GM23338 (cell line): ENCODE measurements around the gene ZBTB14. TPM values are rescaled to one million over a fixed set of nuclear protein-coding genes. Genes with fewer than 3 reads are reported as not detected.

Experiments
- ATAC-seq: fragments of 200-7000 bp; cut with Tn5 transposase; 3 replicates; pipeline ENCODE4 v1.9.1; 2020
- DNase-seq: peaks from one replicate; pipeline ENCODE4 v3.0.0-alpha.2; 2015; ENCODE audit warnings: low spot score
- H2AFZ ChIP-seq: fragments of 200-600 bp; sonication (generic); 2 replicates; pipeline ENCODE4 v1.8.0; 2016; ENCODE audit warnings: antibody characterized with exemption, mild to moderate bottlenecking, moderate library complexity
- H3F3A ChIP-seq: fragments of 200-600 bp; sonication (generic); replicated peaks from 2 replicates; pipeline ENCODE4 v1.8.0; 2017; ENCODE audit warnings: antibody characterized with exemption, mixed run types, low read depth
- H3K27ac ChIP-seq: fragments of 200-600 bp; sonication (generic); 2 replicates; pipeline ENCODE4 v1.6.1; 2016; ENCODE audit warnings: low read depth
- H3K27me3 ChIP-seq: fragments of 200-600 bp; sonication (generic); 2 replicates; pipeline ENCODE4 v1.8.0; 2016; ENCODE audit warnings: mild to moderate bottlenecking, mixed run types, moderate library complexity; ENCODE audit not compliant: insufficient read depth
- H3K36me3 ChIP-seq: fragments of 200-600 bp; sonication (generic); 2 replicates; pipeline ENCODE4 v1.8.0; 2016; ENCODE audit warnings: mild to moderate bottlenecking; ENCODE audit not compliant: insufficient read depth
- H3K4me1 ChIP-seq: fragments of 200-600 bp; sonication (generic); 2 replicates; pipeline ENCODE4 v1.8.0; 2016; ENCODE audit warnings: mild to moderate bottlenecking, moderate library complexity; ENCODE audit not compliant: insufficient read depth
- H3K4me2 ChIP-seq: fragments of 200-600 bp; sonication (generic); 2 replicates; pipeline ENCODE4 v1.7.1; 2017; ENCODE audit warnings: mixed run types
- H3K4me3 ChIP-seq: fragments of 200-600 bp; sonication (generic); 2 replicates; pipeline ENCODE4 v1.6.1; 2016; ENCODE audit warnings: mixed run types
- H3K79me2 ChIP-seq: fragments of 200-600 bp; sonication (generic); replicated peaks from 2 replicates; pipeline ENCODE4 v1.8.0; 2017; ENCODE audit warnings: mild to moderate bottlenecking; ENCODE audit not compliant: insufficient read depth
- H3K9me2 ChIP-seq: fragments of 200-600 bp; sonication (generic); 2 replicates; pipeline ENCODE4 v1.8.0; 2017; ENCODE audit not compliant: insufficient read depth
- H4K20me1 ChIP-seq: fragments of 200-600 bp; sonication (generic); replicated peaks from 2 replicates; pipeline ENCODE4 v1.8.0; 2017; ENCODE audit warnings: mild to moderate bottlenecking; ENCODE audit not compliant: insufficient read depth
- H3K27ac Mint-ChIP-seq: 2 replicates; pipeline ENCODE4 v1.8.0; 2020; ENCODE audit warnings: inconsistent platforms, mild to moderate bottlenecking, moderate library complexity, mixed read lengths
- H3K27me3 Mint-ChIP-seq: 3 replicates; pipeline ENCODE4 v1.8.0; 2022; ENCODE audit warnings: low read depth, mild to moderate bottlenecking, moderate library complexity, mixed read lengths, inconsistent platforms; ENCODE audit not compliant: insufficient read depth, poor library complexity
- H3K36me3 Mint-ChIP-seq: 3 replicates; pipeline ENCODE4 v1.8.0; 2021; ENCODE audit warnings: low read depth, mild to moderate bottlenecking, inconsistent platforms, moderate library complexity, mixed read lengths
- H3K4me1 Mint-ChIP-seq: 3 replicates; pipeline ENCODE4 v1.8.0; 2020; ENCODE audit warnings: mild to moderate bottlenecking, inconsistent platforms, mixed read lengths
- H3K4me3 Mint-ChIP-seq: 3 replicates; pipeline ENCODE4 v1.8.0; 2021; ENCODE audit warnings: moderate library complexity, mild to moderate bottlenecking, inconsistent platforms, mixed read lengths
- H3K9me3 Mint-ChIP-seq: 3 replicates; pipeline ENCODE4 v1.8.0; 2020; ENCODE audit warnings: moderate library complexity, mild to moderate bottlenecking, inconsistent platforms, mixed read lengths
- CREB1 ChIP-seq: fragments of 250-450 bp; sonication (Bioruptor Pico); IDR thresholded peaks from 2 replicates; pipeline ENCODE4 v1.5.0; 2020; ENCODE audit warnings: low read depth, mild to moderate bottlenecking, moderate library complexity
- ETS1 ChIP-seq: IDR thresholded peaks from 2 replicates; pipeline ENCODE4 v1.6.1; 2016; ENCODE audit warnings: antibody characterized with exemption
- EZH2 ChIP-seq: fragments of 200-600 bp; sonication (generic); IDR thresholded peaks from one replicate; pipeline ENCODE4 v1.8.0; 2017; ENCODE audit warnings: antibody characterized with exemption, mild to moderate bottlenecking, low read depth; ENCODE audit not compliant: unreplicated experiment
- EZH2phosphoT487 ChIP-seq: fragments of 200-600 bp; sonication (generic); IDR thresholded peaks from one replicate; pipeline ENCODE4 v1.8.1; 2018; ENCODE audit warnings: antibody characterized with exemption; ENCODE audit not compliant: unreplicated experiment
- JUNB ChIP-seq: IDR thresholded peaks from one replicate; pipeline ENCODE4 v1.6.1; 2016; ENCODE audit warnings: antibody characterized with exemption; ENCODE audit not compliant: unreplicated experiment
- NANOG ChIP-seq: IDR thresholded peaks from 2 replicates; pipeline ENCODE4 v1.6.1; 2016; ENCODE audit warnings: antibody characterized with exemption, borderline replicate concordance
- POLR2AphosphoS5 ChIP-seq: IDR thresholded peaks from 2 replicates; pipeline ENCODE4 v1.6.1; 2016; ENCODE audit warnings: antibody characterized with exemption, low read depth
- REST ChIP-seq: IDR thresholded peaks from one replicate; pipeline ENCODE4 v1.6.1; 2018; ENCODE audit warnings: antibody characterized with exemption; ENCODE audit not compliant: unreplicated experiment
- STAT1 ChIP-seq: IDR thresholded peaks from one replicate; pipeline ENCODE4 v1.6.1; 2016; ENCODE audit warnings: antibody characterized with exemption; ENCODE audit not compliant: unreplicated experiment
- ZNF114 ChIP-seq: fragments of 250-450 bp; sonication (Bioruptor Pico); IDR thresholded peaks from 2 replicates; pipeline ENCODE4 v1.5.0; 2020; ENCODE audit warnings: mild to moderate bottlenecking, moderate library complexity
- ZNF331 ChIP-seq: fragments of 250-450 bp; sonication (Bioruptor Pico); IDR thresholded peaks from 2 replicates; pipeline ENCODE4 v1.5.0; 2020; ENCODE audit warnings: low read depth, mild to moderate bottlenecking, moderate library complexity
- polyA plus RNA-seq: library from polyadenylated mRNA; unstranded; fragments of >200 nt; fragmentation: Nextera tagmentation; extraction: Ambion mirVana; gene quantifications from 2 replicates; pipeline ENCODE4 v1.2.1, GENCODE V29; 2016
- total RNA-seq: library from RNA; depleted of rRNA; stranded (reverse); fragments of >200 nt; shearing (Covaris generic); gene quantifications from 2 replicates; pipeline ENCODE4 v1.2.3, GENCODE V29; 2014
- TF ChIP-seq, protein P1 (sequence below), 2 experiments: fragments of 200-600 bp in 1 of 2; sonication (generic) in 1 of 2; conservative IDR thresholded peaks; 2 replicates each; pipeline versions ENCODE4 v1.5.1 to v1.6.1; 2016 to 2017; ENCODE audit warnings: antibody characterized with exemption in 2 of 2, low read depth in 2 of 2, mild to moderate bottlenecking in 2 of 2, moderate library complexity in 1 of 2

The ZBTB14 gene
- total and polyA plus RNA-seq, 2 experiments from 2014 or later: 5.2 to 16.8 TPM

DNA sequence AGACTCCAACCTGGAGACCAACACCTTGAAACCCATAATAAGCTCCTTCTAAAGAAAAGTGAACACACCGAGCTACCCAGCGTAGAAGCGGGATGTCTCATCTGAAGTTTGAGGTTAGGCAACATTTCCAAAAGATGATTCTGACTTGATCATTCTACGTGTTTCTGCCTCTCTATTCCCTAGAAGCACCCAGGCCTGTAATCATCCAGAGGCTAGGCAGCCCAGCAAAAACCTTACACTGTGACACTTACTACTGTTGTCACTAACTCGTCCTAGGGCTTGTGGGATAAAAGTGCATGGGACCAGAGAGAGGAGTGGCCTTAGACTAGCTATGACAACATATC, 1.4 kb downstream of the ZBTB14 start (continued):
- TF ChIP-seq ETS1 (no peak), NANOG (no peak), CREB1 (CRISPR knock-in tag) (no peak), REST (no peak), POLR2AphosphoS5 (no peak)
- TF ChIP-seq, protein P1, sequence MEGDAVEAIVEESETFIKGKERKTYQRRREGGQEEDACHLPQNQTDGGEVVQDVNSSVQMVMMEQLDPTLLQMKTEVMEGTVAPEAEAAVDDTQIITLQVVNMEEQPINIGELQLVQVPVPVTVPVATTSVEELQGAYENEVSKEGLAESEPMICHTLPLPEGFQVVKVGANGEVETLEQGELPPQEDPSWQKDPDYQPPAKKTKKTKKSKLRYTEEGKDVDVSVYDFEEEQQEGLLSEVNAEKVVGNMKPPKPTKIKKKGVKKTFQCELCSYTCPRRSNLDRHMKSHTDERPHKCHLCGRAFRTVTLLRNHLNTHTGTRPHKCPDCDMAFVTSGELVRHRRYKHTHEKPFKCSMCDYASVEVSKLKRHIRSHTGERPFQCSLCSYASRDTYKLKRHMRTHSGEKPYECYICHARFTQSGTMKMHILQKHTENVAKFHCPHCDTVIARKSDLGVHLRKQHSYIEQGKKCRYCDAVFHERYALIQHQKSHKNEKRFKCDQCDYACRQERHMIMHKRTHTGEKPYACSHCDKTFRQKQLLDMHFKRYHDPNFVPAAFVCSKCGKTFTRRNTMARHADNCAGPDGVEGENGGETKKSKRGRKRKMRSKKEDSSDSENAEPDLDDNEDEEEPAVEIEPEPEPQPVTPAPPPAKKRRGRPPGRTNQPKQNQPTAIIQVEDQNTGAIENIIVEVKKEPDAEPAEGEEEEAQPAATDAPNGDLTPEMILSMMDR (conservative IDR thresholded peaks at IDR 0.05; ENCODE audit: low read depth in 2 of 2): no peak

- peak; percentile 80 for ATAC-seq
- Histone ChIP-seq H3K4me1 (peaks cover 9% of the 10 kb centered on the region), H4K20me1 (0 out of 2 replicates have a peak, but pooled peaks cover 4% of the 10 kb centered on the region), H3K9me2 (no peaks in the 10 kb centered on the region), H3K4me2 (0 out of 2 replicates have a peak overlapping the region, but pooled peaks have one; percentile 6), H3F3A (no peaks in the 10 kb centered on the region), H3K27me3 (no peaks in the 10 kb centered on the region), H3K4me3 (no peak overlapping the region), H3K79me2 (peaks cover 10% of the 10 kb centered on the region), H3K27ac (no peak overlapping the region; the same call in 1 of the 2 replicates), H3K36me3 (peaks cover 26% of the 10 kb centered on the region; the same call in 1 of the 2 replicates), H2AFZ (no peak overlapping the region)
- DNase-seq: no peak
- Mint-ChIP-seq H3K27me3 (peaks cover 4% of the 10 kb centered on the region), H3K9me3 (no peaks in the 10 kb centered on the region), H3K27ac (no peak overlapping the region), H3K4me3 (no peak overlapping the region), H3K4me1 (peaks cover 16% of the 10 kb centered on the region), H3K36me3 (peaks cover 23% of the 10 kb centered on the region)
- TF ChIP-seq ZNF331 (CRISPR knock-in tag): no peak
- no peak for TF ChIP-seq EZH2
- no peak for TF ChIP-seq ETS1
- no peak for TF ChIP-seq REST
- TF ChIP-seq CREB1 (CRISPR knock-in tag): no peak
- TF ChIP-seq ZNF114 (CRISPR knock-in tag): no peak
- TF ChIP-seq EZH2phosphoT487: no peak
- TF ChIP-seq, protein P1 (conservative IDR thresholded peaks at IDR 0.05; ENCODE audit: low read depth in 2 of 2): no peak
- TF ChIP-seq NANOG: no peak
- no peak for TF ChIP-seq STAT1
- TF ChIP-seq JUNB: no peak
Observed at GRCh38 chr18:5288517-5288935, 7.0 kb downstream of the ZBTB14 start.
